ENCODE data around the gene NTN5.
A peak's percentile ranks its signal among the peaks of the same experiment; 100 is the strongest.
"Not testable (repeated sequence)": the region's sequence is repeated elsewhere in the genome, so short reads cannot be mapped to it uniquely, and the experiment has no call there.

Gene NTN5

GRCh38 chr19:48672994-48673393, at the start of gene NTN5:
NTN5 (minus strand) TSS chr19:48673017; CDS start chr19:48670986, 2,031 bp downstream.
- no peak for DNase-seq

GRCh38 chr19:48722196-48722708, 49.4 kb upstream of the NTN5 start:
- DNase-seq, result no peak

GRCh38 chr19:48720613-48721296, 47.9 kb upstream of the NTN5 start:
- peak; percentile 85 for DNase-seq

GRCh38 chr19:48720251-48720612, 47.4 kb upstream of the NTN5 start:
- no peak for DNase-seq

GRCh38 chr19:48719263-48720171, 46.7 kb upstream of the NTN5 start, which contains the start of gene MAMSTR:
MAMSTR (minus strand) TSS chr19:48719725; CDS start chr19:48719031, 694 bp downstream.
- DNase-seq, result no peak

GRCh38 chr19:48718711-48719231, 46.0 kb upstream of the NTN5 start:
- DNase-seq, result no peak

GRCh38 chr19:48718106-48718505, 45.3 kb upstream of the NTN5 start:
- not testable (repeated sequence) for DNase-seq

- no peak for DNase-seq
Measured at GRCh38 chr19:48716562-48717291, 43.9 kb upstream of the NTN5 start.

GRCh38 chr19:48715681-48716171, 42.9 kb upstream of the NTN5 start:
- DNase-seq, result no peak

GRCh38 chr19:48714759-48715675, 42.2 kb upstream of the NTN5 start:
- no peak for DNase-seq

- peak; percentile 97 for DNase-seq
Measured at GRCh38 chr19:48713864-48714755, 41.3 kb upstream of the NTN5 start.

- DNase-seq, result no peak
Measured at GRCh38 chr19:48713041-48713863, 40.4 kb upstream of the NTN5 start.

GRCh38 chr19:48711106-48711662, 38.4 kb upstream of the NTN5 start:
- DNase-seq, result no peak

- DNase-seq, result no peak
Measured at GRCh38 chr19:48708471-48708870, 35.7 kb upstream of the NTN5 start.

GRCh38 chr19:48705431-48705830, 32.6 kb upstream of the NTN5 start:
- DNase-seq, result no peak

- no peak for DNase-seq
Measured at GRCh38 chr19:48703316-48703715, 30.5 kb upstream of the NTN5 start.

GRCh38 chr19:48702701-48703100, 29.9 kb upstream of the NTN5 start:
- DNase-seq, result no peak

- DNase-seq, result peak; percentile 67
Measured at GRCh38 chr19:48698046-48698445, 25.2 kb upstream of the NTN5 start.

- DNase-seq, result peak; percentile 60
Measured at GRCh38 chr19:48696353-48697010, 23.7 kb upstream of the NTN5 start.

Data from RPMI8226 (cell line).